GM19438 (cell line): ENCODE measurements around the gene PGLYRP4.

Source experiments
- ATAC-seq: cut with Tn5 transposase; IDR thresholded peaks from one replicate; pipeline ENCODE4 v1.9.1; 2021; ENCODE audit warnings: low read depth; ENCODE audit not compliant: unreplicated experiment

Gene PGLYRP4

GRCh38 chr1:153293480-153293775, 55.2 kb downstream of the PGLYRP4 start:
- ATAC-seq = no peak

GRCh38 chr1:153292740-153293479, 55.7 kb downstream of the PGLYRP4 start:
- no peak for ATAC-seq

- ATAC-seq = no peak
Observed at GRCh38 chr1:153292185-153292584, 56.5 kb downstream of the PGLYRP4 start.

GRCh38 chr1:153291514-153291913, 57.1 kb downstream of the PGLYRP4 start:
- no peak for ATAC-seq

- no peak for ATAC-seq
Observed at GRCh38 chr1:153288634-153289275, 59.9 kb downstream of the PGLYRP4 start.
